Suprapubic skin (tissue), 4 donors: ENCODE data around the gene LRPPRC. TPM values are rescaled to one million over a fixed set of nuclear protein-coding genes. Genes with fewer than 3 reads are reported as not detected.

ENCODE experiments used
- DNase-seq, 2 donors: peaks; one replicate each; pipeline ENCODE4 v3.0.0-alpha.2; 2019; ENCODE audit warnings: low spot score in 2 of 2
- H3K27ac ChIP-seq: fragments of 200-600 bp; sonication (generic); one replicate; pipeline ENCODE4 v1.5.1; 2019
- H3K27me3 ChIP-seq: fragments of 200-600 bp; sonication (generic); one replicate; pipeline ENCODE4 v1.5.1; 2019
- H3K36me3 ChIP-seq: fragments of 200-600 bp; sonication (generic); one replicate; pipeline ENCODE4 v1.5.1; 2019
- H3K4me1 ChIP-seq: fragments of 200-600 bp; sonication (generic); one replicate; pipeline ENCODE4 v1.5.1; 2019
- H3K4me3 ChIP-seq: fragments of 200-600 bp; sonication (generic); one replicate; pipeline ENCODE4 v1.5.1; 2019; ENCODE audit warnings: mild to moderate bottlenecking
- H3K9me3 ChIP-seq: fragments of 200-600 bp; sonication (generic); one replicate; pipeline ENCODE4 v1.5.1; 2019
- CTCF ChIP-seq, 2 donors: fragments of 200-600 bp in 1 of 2; fragments of 450-650 bp in 1 of 2; sonication (generic) in 1 of 2; IDR thresholded peaks; one replicate each; pipeline ENCODE4 v1.5.1; 2016 to 2019; ENCODE audit warnings: antibody characterized with exemption in 2 of 2, mild to moderate bottlenecking in 1 of 2, moderate library complexity in 1 of 2
- EP300 ChIP-seq: sonication (generic); formaldehyde crosslinking; IDR thresholded peaks from one replicate; pipeline ENCODE4 v1.6.1; 2017; ENCODE audit warnings: antibody characterized with exemption
- POLR2A ChIP-seq, 2 donors: fragments of 450-650 bp; IDR thresholded peaks; one replicate each; pipeline ENCODE4 v1.6.1; 2017; ENCODE audit warnings: antibody characterized with exemption in 2 of 2, mild to moderate bottlenecking in 2 of 2, moderate library complexity in 2 of 2
- POLR2AphosphoS5 ChIP-seq, 3 donors: sonication (generic); formaldehyde crosslinking; IDR thresholded peaks; one replicate each; pipeline ENCODE4 v1.6.1; 2017; ENCODE audit warnings: antibody characterized with exemption in 3 of 3
- WGBS: methylation state at CpG from one replicate; pipeline ENCODE4 v1.1.5; 2018; 5-methylcytosine and 5-hydroxymethylcytosine counted together
- total RNA-seq, 4 donors: library from RNA; depleted of rRNA; stranded (reverse); fragments of >200 nt; gene quantifications; one replicate each; pipeline ENCODE4 v1.1.0, GENCODE V29; 2016

The LRPPRC gene
- total RNA-seq, 4 donors from 2014 or later: 45.1 to 74.7 (median 46.6) TPM

GRCh38 chr2:43841949-43842865, 153.6 kb downstream of the LRPPRC start:
- WGBS: 93% methylated on average over 14 of the region's 14 CpGs
- Histone ChIP-seq H3K36me3 (no peaks in the 10 kb centered on the region), H3K27me3 (no peaks in the 10 kb centered on the region), H3K27ac (no peak overlapping the region), H3K4me3 (no peak overlapping the region), H3K4me1 (no peaks in the 10 kb centered on the region), H3K9me3 (no peaks in the 10 kb centered on the region)
- TF ChIP-seq EP300: no peak
- TF ChIP-seq POLR2AphosphoS5 (IDR thresholded peaks at IDR 0.05): no peak
- no peak for TF ChIP-seq POLR2A (IDR thresholded peaks at IDR 0.05)
- TF ChIP-seq CTCF (IDR thresholded peaks at IDR 0.05): no peak
- DNase-seq: no peak

DNA sequence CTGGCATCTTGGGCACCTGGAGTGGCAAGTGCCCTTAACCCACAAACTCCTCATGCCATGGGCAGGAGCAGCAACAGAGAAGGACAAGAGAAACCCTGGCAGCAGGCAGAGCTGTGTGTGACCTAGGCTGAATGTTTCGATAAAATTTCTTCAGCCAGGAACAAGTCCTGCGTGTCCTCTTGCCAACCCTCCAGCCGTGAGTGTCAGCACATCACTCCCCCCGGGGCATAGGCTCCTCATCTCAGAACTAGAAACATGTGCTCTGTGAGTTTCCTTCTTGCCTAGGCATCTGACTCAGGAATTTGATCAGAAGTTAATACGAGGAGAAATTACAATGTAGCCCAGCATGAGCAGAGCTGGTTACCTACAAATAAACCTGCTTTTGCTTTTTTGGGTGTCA, 154.8 kb downstream of the LRPPRC start:
- 20% methylated on average over 5 of the region's 5 CpGs for WGBS
- Histone ChIP-seq H3K27ac (no peak overlapping the region), H3K9me3 (no peaks in the 10 kb centered on the region), H3K27me3 (no peaks in the 10 kb centered on the region), H3K4me1 (no peaks in the 10 kb centered on the region), H3K36me3 (no peaks in the 10 kb centered on the region), H3K4me3 (no peak overlapping the region)
- TF ChIP-seq EP300 (no peak), POLR2A (IDR thresholded peaks at IDR 0.05) (no peak), POLR2AphosphoS5 (IDR thresholded peaks at IDR 0.05) (no peak), CTCF (IDR thresholded peaks at IDR 0.05) (no peak)
- DNase-seq: no peak

DNA sequence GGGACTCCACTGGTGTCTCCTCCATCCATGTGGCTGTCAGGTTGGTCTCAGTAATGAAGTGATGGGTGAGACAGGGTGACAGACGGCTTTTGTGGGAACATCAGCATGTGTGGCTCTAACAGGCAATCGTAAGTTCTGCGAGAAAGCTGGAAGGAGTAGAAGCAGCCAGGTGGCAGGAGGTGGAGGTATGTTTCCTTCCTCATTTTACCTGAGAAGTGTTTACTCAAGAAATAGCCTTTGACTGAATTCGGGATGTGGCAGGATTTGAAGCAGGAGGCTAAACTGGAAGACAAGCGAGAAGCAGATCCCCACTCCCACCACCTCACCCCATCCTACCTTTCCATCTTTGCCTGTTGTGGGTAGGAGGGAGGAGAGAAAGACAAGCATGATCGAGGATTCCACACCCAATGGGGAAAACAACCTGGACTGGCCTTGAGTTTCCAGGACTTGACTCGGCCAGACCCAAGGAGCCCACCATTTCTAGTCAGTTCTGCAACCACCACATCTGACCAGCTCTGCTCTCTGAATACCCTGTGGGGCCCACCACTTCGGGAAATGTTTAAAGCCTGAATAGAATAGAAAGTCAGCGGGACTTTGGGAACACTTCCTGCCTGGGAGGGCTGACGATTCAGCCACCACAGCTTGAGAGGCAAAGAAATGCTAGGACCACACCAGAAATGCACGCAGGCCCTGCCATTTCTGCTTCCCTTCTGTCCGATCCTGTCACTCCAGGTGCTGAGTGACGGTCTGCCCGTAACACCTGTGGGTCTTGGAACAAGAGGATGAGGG, 155.8 kb downstream of the LRPPRC start:
- WGBS: 85% methylated on average over 14 of the region's 14 CpGs
- Histone ChIP-seq H3K36me3 (no peaks in the 10 kb centered on the region), H3K27me3 (no peaks in the 10 kb centered on the region), H3K4me3 (no peak overlapping the region), H3K27ac (no peak overlapping the region), H3K4me1 (no peaks in the 10 kb centered on the region), H3K9me3 (no peaks in the 10 kb centered on the region)
- no peak for DNase-seq
- TF ChIP-seq CTCF (IDR thresholded peaks at IDR 0.05): no peak
- no peak for TF ChIP-seq POLR2AphosphoS5 (IDR thresholded peaks at IDR 0.05)
- no peak for TF ChIP-seq EP300
- TF ChIP-seq POLR2A (IDR thresholded peaks at IDR 0.05): no peak

- no peak for TF ChIP-seq CTCF (IDR thresholded peaks at IDR 0.05)
- TF ChIP-seq POLR2A (IDR thresholded peaks at IDR 0.05): no peak
- TF ChIP-seq POLR2AphosphoS5 (IDR thresholded peaks at IDR 0.05): no peak
- no peak for TF ChIP-seq EP300
- Histone ChIP-seq H3K9me3 (no peaks in the 10 kb centered on the region), H3K27me3 (no peaks in the 10 kb centered on the region), H3K4me3 (no peak within 1 kb of the TSS), H3K4me1 (no peaks in the 10 kb centered on the region), H3K27ac (no peak within 1 kb of the TSS), H3K36me3 (no peaks in the 10 kb centered on the region)
- DNase-seq: no peak
- 87% methylated on average over 11 of the region's 20 CpGs for WGBS
Measured at GRCh38 chr2:43838560-43839267, 157.1 kb downstream of the LRPPRC start, which contains the start of the genes ABCG5 and ABCG8. Gene ABCG5, minus strand, starts transcription at chr2:43838839. Its CDS starts 160 bp downstream, at chr2:43838679. Gene ABCG8, plus strand, starts transcription at chr2:43838971. Its CDS starts 83 bp downstream, at chr2:43839054.
